HG02970 (cell line): ENCODE data around the gene ANKS3.

ENCODE experiments used
- ATAC-seq: cut with Tn5 transposase; IDR thresholded peaks from one replicate; pipeline ENCODE4 v1.9.1; 2021; ENCODE audit warnings: mild to moderate bottlenecking, moderate library complexity, moderate number of reproducible peaks; ENCODE audit not compliant: unreplicated experiment, low FRiP score

ANKS3 gene

DNA sequence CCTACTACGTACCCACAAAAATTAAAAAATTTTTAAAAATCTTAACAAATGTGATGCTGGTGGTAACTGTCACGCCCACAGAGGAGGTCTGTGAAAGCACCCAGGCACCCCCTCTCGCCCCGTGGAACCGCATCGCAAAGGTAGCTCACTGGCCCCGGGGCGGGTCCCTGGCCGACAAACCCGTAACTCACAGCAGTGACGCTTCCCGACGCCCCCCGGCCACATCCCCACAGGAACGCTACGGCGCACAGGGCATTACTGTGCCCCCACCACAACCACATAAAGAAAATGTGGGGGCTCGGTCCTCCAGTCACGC, 366 bp downstream of the ANKS3 start:
- no peak for ATAC-seq

- ATAC-seq: no peak
These were observed 794 bp downstream of the ANKS3 start for GRCh38 chr16:4733211-4733742.

DNA sequence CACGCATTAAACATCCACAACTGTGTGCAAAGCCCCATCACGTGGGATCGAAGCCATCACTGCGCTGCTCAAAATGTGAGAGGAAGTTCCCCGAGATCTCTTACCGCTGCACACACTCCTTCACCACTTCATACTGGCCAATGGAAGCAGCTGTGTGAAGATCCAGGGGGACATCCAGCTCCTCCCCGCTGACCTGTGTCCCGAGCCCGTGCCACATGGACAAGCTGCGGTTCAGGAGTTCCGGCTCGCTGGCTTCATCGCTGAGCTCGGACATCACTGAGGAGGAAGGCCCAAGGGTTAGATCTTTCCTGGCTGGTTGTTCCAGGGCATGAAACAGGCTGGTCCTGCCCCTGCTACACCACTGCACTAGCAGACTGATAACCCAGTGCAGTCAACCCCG, 4.2 kb downstream of the ANKS3 start:
- no peak for ATAC-seq

DNA sequence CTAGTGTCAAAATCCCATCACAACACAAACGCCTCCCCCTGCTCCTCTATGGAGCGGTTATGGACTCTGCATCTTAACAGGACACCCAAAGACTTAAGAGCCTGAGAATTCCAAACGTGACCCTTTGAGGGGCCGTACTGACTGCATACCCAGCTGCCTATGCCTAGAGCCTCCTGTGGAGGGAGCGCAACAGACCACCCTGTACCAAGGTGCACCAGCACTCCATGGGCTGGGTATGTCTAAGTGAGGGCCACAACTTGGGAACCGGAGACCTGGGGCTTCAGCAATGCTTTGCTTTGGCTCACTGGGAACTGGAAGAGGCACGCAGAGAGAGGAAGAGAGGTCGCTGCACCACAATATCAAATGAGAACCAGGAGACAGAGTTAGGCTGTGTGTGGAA, 5.4 kb downstream of the ANKS3 start:
- no peak for ATAC-seq

- no peak for ATAC-seq
These were observed 7.5 kb downstream of the ANKS3 start for GRCh38 chr16:4726616-4727015.

DNA sequence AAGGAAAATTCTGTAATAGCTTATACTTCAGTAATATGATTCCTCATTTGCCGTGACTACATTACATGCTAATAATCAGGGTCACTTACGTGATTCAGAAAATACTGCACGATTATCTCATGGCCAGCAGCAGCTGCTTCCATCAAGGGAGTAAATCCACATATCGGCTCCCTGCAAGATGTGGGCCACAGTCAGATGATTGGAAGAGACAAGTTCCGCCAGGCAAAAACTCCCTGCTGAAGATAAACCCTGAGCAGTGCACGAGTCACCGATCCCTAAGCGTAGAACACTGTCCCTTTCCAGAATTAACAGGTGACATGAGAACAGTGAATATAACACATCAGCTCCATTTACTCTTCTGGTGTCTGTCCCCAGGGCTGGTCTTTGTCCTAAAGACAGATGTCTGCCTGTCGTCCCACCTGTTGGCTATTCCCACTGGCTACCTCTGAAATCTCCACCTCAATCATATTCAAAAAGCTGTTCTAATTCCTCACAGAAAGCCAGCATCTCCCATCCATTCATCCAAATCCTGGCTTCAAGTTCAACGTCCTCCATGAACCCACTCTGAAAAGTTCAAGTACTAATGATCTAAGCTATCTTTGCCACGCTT, 9.3 kb downstream of the ANKS3 start:
- no peak for ATAC-seq

DNA sequence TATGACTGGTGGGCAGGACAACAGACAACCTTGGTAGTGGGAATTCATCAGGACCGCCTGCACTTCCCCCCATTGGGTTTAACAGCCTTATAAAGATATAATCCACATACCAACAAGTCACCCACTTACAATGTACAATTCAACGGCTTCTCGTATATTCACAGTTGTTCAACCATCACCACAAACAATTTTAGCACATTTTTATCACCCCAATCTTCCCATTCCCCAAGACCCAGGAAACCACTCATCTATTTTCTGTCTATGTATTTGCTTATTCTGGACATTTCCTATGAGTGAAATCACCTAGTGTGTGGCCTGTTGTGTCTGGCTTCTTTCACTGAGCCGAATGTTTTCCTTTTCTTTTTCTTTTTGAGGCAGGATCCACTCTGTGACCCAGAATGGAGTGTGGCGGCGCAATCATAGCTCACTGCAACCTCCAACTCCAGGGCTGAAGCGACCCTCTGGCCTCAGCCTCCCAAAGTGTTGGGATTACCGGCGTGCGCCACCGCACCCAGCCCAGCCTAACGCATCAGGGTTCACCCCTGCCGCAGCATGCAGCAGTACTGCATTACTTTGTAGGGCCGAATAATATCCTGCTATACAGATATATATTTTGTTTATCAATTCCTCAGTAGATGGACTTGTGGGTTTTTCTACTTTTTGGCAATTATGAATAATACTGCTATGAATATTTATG, 10.9 kb downstream of the ANKS3 start:
- ATAC-seq: no peak

DNA sequence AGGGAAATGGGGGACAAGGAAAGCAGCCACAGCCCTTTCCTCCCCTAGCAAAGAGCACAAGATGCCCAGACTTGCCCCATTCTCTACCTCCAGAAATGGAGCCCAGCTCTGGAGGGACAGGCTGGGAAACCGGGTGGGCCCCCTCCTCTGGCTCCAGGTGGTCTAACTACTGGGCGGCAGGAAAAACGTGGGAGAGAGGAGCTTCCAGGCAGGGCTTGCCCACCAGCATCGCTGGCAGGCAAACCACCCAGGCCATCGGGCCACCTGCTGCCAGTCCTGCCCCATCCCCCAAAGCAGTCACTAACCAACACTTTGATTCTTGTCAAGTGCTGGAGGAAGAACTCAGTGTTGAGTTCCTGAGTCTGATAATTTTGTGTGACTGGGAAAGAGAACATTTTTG, 15.6 kb downstream of the ANKS3 start:
- no peak for ATAC-seq

DNA sequence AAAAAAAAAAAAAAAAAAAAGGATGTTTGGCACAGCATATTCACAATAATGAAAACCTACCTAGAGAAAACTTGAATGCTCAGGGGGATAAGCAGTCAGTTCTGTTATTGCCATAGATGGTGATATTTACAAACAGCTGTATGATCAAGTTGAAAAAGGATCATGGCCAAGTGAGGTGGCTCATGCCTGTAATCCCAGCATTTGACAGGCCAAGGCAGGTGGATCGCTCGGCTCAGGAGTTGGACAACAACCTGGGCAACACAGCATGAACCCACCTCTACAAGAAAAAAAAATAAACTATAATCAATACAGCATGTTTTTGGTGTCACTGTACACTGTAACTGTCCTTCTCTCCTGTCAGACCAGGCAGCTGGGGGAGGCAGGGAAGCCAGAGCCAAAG, 19.1 kb downstream of the ANKS3 start:
- ATAC-seq: no peak

GRCh38 chr16:4713663-4714501, 20.2 kb downstream of the ANKS3 start:
- ATAC-seq: no peak

DNA sequence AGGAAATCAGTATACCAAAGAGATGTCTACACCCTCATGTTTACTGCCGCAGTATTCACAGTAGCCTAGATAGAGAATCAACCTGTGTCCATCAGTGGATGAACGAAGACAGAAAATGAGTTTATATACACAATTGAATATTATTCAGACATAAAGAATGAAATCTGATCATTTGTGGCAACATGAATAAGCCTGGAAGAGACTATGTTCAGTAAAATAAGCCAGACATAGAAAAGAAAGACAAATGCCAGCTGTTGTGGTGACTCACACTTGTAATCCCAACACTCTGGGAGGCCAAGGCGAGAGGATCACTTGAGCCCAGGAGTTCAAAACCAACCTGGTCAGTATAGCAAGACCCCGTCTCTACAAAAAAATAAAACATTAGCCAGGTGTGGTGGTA, 24.6 kb downstream of the ANKS3 start:
- ATAC-seq: no peak

- ATAC-seq: no peak
These were observed 27.2 kb downstream of the ANKS3 start for GRCh38 chr16:4706871-4707270.

GRCh38 chr16:4704913-4705312, 29.2 kb downstream of the ANKS3 start:
- ATAC-seq: no peak

GRCh38 chr16:4704491-4704890, 29.6 kb downstream of the ANKS3 start:
- ATAC-seq: no peak

- ATAC-seq: no peak
These were observed 30.2 kb downstream of the ANKS3 start for GRCh38 chr16:4703906-4704305.

GRCh38 chr16:4702466-4702808, 31.6 kb downstream of the ANKS3 start:
- ATAC-seq: no peak

GRCh38 chr16:4701791-4702465, 32.1 kb downstream of the ANKS3 start:
- no peak for ATAC-seq

DNA sequence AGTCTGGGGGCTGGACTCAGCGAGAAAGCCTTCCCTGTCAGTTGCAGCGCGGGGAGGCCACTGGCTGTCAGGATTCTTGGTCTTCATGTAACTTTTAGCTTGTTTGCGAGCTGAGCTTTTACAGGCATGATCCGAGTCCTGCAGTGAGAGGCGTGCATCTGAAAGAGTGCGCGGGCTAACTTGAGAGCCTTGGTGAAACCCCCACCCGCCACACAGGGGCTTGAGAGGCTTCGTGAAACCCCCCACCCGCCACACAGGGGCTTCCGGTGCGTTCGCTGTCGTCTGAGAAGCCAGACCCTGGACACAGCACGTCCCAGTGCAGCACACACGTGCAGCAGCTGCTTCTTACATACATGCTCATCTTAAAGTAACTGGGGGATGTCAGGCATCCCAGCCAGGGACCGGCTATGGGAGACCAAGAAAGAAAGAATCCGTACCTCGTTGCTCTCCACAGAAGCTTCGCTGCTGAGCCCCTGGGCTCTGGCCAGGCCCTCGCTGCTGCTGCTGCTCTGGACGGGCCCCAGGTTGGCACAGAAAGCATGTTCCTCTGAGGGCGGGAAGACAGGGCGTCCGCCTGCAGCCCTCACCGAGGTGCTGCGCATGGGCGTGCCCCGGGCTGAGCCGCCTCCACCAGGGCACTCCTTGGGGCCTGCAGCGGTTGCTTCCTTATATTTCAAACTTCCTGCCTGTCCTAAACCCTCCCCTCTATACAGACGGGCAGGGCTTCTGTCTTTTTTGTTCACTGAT, 32.9 kb downstream of the ANKS3 start:
- ATAC-seq: no peak

DNA sequence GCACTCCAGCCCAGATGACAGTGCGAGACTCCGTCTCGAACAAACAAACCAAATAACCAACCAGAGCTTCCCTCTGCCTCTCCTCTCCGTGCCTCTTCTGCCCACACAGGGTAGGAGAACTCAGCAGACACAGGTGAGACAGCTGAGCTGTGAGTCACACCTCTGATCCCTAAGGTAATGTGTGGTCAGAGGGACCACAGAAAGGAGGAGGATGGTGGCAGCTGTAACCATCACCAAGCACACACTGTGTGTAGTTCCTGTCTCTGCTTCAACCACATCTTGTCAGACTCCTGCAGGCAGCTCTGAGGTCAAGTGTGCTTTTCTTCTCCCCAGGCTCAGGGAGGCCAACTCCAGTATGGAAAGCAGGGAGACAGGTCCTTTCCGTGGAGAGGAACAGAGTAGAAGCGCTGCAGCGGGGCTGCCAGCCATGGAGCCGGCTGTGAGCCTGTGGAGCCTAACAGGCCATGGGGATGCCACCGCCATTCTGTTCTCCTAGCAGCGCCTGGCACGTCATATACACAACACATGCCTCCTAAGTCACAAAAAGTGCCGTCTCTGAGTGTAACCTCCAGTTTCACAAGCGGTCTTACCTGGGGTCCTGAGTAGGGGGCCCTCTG, 33.6 kb downstream of the ANKS3 start:
- no peak for ATAC-seq

GRCh38 chr16:4699046-4699556, 35.0 kb downstream of the ANKS3 start:
- no peak for ATAC-seq
